HG02588 (cell line): ENCODE results near the gene EIF4B.

Source experiments
- ATAC-seq: cut with Tn5 transposase; IDR thresholded peaks from one replicate; pipeline ENCODE4 v1.9.1; 2021; ENCODE audit warnings: mild to moderate bottlenecking, moderate library complexity; ENCODE audit not compliant: unreplicated experiment

The EIF4B gene

GRCh38 chr12:53056901-53057300 is 50.6 kb downstream of the EIF4B start:
- no peak for ATAC-seq

GRCh38 chr12:53057816-53058500 is 51.7 kb downstream of the EIF4B start:
- no peak for ATAC-seq

- ATAC-seq: no peak
These were observed 52.6 kb downstream of the EIF4B start for GRCh38 chr12:53058674-53059433.

- ATAC-seq: no peak
These were observed 53.3 kb downstream of the EIF4B start for GRCh38 chr12:53059434-53060063.

- ATAC-seq: no peak
These were observed 53.9 kb downstream of the EIF4B start for GRCh38 chr12:53060064-53060720.

- no peak for ATAC-seq
These were observed 54.5 kb downstream of the EIF4B start for GRCh38 chr12:53060721-53061276.

- no peak for ATAC-seq
These were observed 55.3 kb downstream of the EIF4B start for GRCh38 chr12:53061404-53062010.

- ATAC-seq: no peak
These were observed 56.0 kb downstream of the EIF4B start for GRCh38 chr12:53062011-53062961.

- no peak for ATAC-seq
These were observed 56.9 kb downstream of the EIF4B start for GRCh38 chr12:53062977-53063707.

- ATAC-seq: no peak
These were observed 57.7 kb downstream of the EIF4B start for GRCh38 chr12:53063708-53064612.

GRCh38 chr12:53064613-53065436 is 58.6 kb downstream of the EIF4B start:
- no peak for ATAC-seq

GRCh38 chr12:53065470-53065869 is 59.2 kb downstream of the EIF4B start:
- no peak for ATAC-seq

GRCh38 chr12:53065975-53066931 is 60.0 kb downstream of the EIF4B start:
- no peak for ATAC-seq

GRCh38 chr12:53067074-53067992 is 61.1 kb downstream of the EIF4B start:
- no peak for ATAC-seq
